GM19372 (cell line): ENCODE data around the gene MAPK6.
"Not testable (repeated sequence)": the region's sequence is repeated elsewhere in the genome, so short reads cannot be mapped to it uniquely, and the experiment has no call there.

Source experiments
- ATAC-seq: cut with Tn5 transposase; IDR thresholded peaks from one replicate; pipeline ENCODE4 v1.9.1; 2021; ENCODE audit warnings: mild to moderate bottlenecking, low read depth, moderate library complexity; ENCODE audit not compliant: unreplicated experiment

Gene MAPK6

GRCh38 chr15:52078876-52079700, 60.1 kb downstream of the MAPK6 start:
- no peak for ATAC-seq

GRCh38 chr15:52080031-52080430, 61.0 kb downstream of the MAPK6 start:
- no peak for ATAC-seq

- no peak for ATAC-seq
Measured at GRCh38 chr15:52080706-52081392, 61.8 kb downstream of the MAPK6 start.

- ATAC-seq = peak; percentile 63
Measured at GRCh38 chr15:52082197-52083036, 63.4 kb downstream of the MAPK6 start.

GRCh38 chr15:52083037-52083359, 64.0 kb downstream of the MAPK6 start:
- not testable (repeated sequence) for ATAC-seq

- ATAC-seq = no peak
Measured at GRCh38 chr15:52083603-52084002, 64.6 kb downstream of the MAPK6 start.

GRCh38 chr15:52085299-52085698, 66.3 kb downstream of the MAPK6 start:
- no peak for ATAC-seq

GRCh38 chr15:52086011-52086786, 67.2 kb downstream of the MAPK6 start:
- no peak for ATAC-seq

GRCh38 chr15:52090193-52090592, 71.2 kb downstream of the MAPK6 start:
- ATAC-seq = no peak

GRCh38 chr15:52093167-52093538, 74.1 kb downstream of the MAPK6 start:
- ATAC-seq = no peak

GRCh38 chr15:52093539-52094510, 74.8 kb downstream of the MAPK6 start:
- ATAC-seq = no peak

GRCh38 chr15:52094811-52095584, 76.0 kb downstream of the MAPK6 start:
- no peak for ATAC-seq

GRCh38 chr15:52095597-52096262, 76.7 kb downstream of the MAPK6 start:
- no peak for ATAC-seq

GRCh38 chr15:52096536-52096935, 77.5 kb downstream of the MAPK6 start:
- ATAC-seq = not testable (repeated sequence)

GRCh38 chr15:52097180-52097579, 78.2 kb downstream of the MAPK6 start:
- ATAC-seq = no peak

GRCh38 chr15:52098323-52098722, 79.3 kb downstream of the MAPK6 start:
- no peak for ATAC-seq

- no peak for ATAC-seq
Measured at GRCh38 chr15:52099651-52100272, 80.7 kb downstream of the MAPK6 start.
